HG03139 (cell line): ENCODE measurements around the gene POLR3H.
A peak's percentile ranks its signal among the peaks of the same experiment; 100 is the strongest.
"Not testable (repeated sequence)": the region's sequence is repeated elsewhere in the genome, so short reads cannot be mapped to it uniquely, and the experiment has no call there.

Experiments
- ATAC-seq: cut with Tn5 transposase; IDR thresholded peaks from one replicate; pipeline ENCODE4 v1.9.1; 2021; ENCODE audit not compliant: unreplicated experiment

POLR3H gene, protein sequence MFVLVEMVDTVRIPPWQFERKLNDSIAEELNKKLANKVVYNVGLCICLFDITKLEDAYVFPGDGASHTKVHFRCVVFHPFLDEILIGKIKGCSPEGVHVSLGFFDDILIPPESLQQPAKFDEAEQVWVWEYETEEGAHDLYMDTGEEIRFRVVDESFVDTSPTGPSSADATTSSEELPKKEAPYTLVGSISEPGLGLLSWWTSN

GRCh38 chr22:41543854-41544670, at the start of gene POLR3H:
POLR3H (minus strand) TSS chr22:41544470; CDS start chr22:41544101, 369 bp downstream.
- peak; percentile 95 for ATAC-seq

- not testable (repeated sequence) for ATAC-seq
Observed at GRCh38 chr22:41593336-41593960, 49.2 kb upstream of the POLR3H start.

DNA sequence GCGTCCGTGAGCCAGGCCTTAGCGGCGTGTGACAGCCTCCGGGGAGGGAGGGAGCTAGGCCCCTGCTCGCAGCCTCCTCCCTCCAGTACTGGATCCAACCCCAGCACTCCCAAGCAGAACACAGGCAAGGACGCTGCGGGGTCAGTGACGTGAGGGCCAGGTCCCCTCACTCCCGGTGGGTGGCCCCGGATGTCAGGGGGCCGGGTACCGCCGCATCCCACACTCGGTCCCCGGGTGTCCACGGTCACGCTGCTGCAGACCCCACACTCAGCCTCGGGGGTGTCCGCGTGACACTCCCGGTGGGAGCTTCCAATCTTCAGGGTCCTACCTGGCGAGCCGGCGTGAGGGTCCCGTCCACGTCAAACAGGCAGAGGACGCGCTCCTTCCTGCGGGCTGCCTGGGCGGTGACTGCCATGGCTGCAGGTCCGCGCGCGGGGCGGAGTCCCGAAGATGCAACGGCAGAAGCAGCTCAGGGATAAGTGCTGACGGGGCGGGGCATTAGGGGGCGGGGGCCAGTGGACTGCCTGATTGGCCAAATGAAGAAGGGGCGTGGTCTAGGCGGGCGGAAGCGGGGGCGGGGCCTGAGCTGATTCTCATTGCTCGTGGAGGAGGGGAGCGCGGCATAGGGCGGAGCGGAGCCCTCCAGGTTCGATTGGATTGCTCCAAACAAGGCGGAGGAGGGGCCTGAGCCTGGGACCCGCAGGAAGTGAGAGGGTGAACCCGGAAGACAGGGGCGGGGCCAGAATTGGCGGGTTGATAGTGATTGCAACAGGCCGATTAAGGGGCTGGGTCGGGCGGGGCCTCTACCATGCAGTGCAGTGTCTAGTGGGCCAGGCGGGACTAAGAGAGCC, 45.3 kb upstream of the POLR3H start, which contains the start of gene PMM1:
TSS of gene PMM1 (minus strand) at position 450 of the 851 bp plus-strand sequence. CDS start at position 415, 35 bp downstream.
- peak; percentile 92 for ATAC-seq

DNA sequence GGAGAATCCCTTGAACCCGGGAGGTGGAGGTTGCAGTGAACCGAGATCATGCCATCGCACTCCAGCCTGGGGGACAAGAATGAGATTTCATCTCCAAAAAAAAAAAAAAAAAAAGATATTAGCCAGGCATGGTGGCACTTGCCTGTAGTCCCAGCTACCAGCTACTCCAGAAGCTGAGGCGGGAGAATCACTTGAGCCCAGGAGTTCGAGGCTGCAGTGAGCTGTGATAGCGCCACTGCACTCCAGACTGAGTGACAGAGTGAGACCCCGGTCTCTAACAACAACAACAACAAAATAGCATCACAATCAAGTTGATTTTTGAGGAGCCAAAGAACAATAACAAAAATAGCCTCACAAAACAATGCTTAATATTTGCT, 43.1 kb upstream of the POLR3H start:
- ATAC-seq, result no peak

DNA sequence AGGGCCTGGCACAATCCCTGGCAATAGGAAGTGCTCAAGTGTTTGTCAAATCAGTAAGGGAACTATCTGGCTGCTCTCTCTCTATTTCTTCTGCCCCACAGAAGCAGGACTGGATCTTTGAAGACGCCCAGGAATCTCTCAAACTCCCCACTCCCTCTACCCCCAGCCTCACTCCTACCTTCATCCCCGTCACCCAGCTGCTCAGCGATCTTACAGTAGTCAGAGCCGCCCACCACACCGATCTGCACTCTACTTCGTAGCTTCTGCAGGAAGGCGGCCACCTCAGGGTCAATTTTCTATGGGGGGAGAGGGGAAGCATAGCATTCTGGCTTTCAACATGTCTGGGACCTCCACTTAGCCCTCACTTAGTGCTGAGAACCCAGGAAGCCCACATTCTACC, 41.6 kb upstream of the POLR3H start:
- ATAC-seq, result no peak

DNA sequence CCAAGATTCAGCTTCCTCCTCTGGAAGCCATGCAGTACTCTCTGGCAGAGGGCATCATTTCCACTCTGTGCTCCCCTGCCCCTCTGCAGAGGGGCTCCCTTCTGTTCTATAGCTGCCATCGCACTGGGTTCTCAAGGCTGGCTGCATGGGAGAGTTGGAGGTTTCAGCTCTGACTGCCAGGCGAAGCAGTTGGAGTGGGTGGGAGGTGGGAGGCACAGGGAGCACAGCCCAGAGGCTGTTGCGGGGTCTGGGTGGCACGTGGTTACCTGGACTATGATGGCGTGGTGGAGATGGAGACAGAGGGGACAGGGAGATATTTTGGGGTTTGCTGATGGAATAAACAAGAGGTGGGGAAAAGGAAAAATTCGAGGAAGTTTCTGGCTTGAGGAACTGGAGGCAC, 40.6 kb upstream of the POLR3H start:
- no peak for ATAC-seq

DNA sequence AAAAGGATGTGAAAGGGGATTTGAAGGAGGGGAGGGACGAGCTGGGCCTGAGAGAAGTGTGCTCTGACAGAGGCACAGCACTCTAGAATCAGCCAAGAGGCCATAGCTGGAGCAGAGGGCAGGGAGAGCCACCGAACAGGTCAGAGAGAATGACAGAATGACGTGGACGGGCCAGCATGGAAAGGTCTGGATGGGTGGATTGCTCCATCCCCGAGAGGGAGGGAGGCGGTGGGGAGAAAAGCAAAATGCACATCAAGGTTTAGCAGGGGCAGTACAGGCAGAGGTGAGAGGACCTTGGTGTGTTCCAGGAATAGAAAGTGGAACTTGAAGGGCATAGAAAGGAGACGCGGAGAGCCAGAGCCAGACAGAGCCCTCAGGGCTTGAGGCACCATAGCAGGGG, 38.4 kb upstream of the POLR3H start:
- no peak for ATAC-seq

GRCh38 chr22:41579997-41580355, 35.7 kb upstream of the POLR3H start:
- no peak for ATAC-seq

DNA sequence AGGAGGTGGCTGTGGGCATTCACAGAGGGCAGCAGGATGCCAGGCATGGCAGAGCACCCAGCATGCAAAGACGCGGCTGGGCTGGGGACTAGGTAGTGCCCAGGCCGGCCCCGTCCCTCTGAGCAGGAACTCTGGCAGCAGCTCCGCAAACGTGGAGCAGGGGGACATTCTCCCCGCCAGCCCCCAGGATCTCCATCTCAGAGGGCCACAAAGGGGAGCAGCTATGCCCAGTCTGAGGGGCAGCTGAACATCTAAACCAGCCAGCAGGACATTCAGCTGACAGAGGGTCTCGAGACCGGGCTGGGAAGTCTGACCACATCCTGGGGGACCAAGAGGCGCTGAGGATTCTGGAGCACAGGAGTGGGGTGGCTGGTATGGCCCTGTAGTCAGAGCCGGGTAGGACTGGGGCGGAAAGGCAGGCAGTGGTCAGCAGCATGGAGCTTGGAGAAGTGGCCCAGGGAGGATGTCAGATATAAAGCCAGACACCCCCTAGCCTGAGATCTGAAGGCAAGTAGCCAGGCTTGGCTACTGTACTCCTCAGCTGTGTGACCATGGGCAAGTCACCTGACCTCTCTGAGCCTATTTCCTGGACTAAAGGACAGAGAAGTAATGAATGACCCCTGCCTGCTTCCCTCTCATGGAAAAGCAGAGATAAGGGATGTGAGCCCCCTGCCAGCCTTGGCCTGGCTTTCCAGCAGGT, 35.2 kb upstream of the POLR3H start:
- ATAC-seq, result no peak

GRCh38 chr22:41578818-41579217, 34.5 kb upstream of the POLR3H start:
- no peak for ATAC-seq

- no peak for ATAC-seq
Observed at GRCh38 chr22:41578114-41578513, 33.8 kb upstream of the POLR3H start.

DNA sequence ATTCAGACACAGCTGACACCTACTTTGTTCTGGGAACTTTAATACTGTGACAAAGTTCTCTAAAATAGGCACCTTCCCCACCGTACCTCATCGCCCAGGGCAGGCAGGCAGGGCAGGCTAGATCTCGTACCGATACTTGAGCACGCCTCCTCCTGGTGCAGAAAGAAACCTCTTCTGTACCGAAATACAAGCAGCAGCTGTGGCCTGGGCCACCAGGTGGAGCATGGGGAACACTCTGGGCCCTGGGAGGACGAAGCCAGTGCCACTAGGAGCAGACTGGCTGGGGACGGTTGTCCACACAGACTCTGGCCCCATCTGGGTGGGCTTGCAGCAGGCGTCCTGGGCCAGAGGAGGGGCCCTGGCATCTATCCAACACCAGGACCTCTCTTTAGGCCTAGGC, 32.6 kb upstream of the POLR3H start:
- no peak for ATAC-seq

- no peak for ATAC-seq
Observed at GRCh38 chr22:41575533-41575932, 31.3 kb upstream of the POLR3H start.

DNA sequence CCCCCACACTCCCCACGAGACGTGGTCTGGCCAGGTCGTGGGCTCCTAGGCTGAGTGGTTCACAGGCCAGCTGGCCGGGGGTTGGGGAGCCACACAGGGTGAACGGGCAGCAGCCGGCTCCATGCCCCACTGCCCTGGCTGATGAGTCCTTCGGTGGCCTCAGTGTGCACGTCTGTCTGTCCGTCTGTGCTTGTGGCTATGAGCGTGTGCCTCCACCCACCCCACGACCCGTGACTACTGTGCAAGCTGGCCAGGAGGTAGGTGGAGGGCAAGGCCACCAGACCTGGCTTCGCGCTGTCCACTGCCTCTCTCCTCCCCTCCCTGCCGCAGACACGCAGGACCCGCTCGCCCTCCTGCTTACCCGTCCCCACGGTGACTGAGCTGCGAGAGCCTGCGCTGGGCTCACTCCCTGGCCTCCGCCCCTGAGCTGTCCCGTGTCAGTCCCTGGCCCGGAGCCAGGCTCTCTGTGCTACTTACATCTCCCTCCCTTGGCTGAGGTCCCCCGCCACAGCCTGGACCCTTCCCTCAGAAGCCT, 30.6 kb upstream of the POLR3H start:
- no peak for ATAC-seq

GRCh38 chr22:41573677-41574076, 29.4 kb upstream of the POLR3H start:
- ATAC-seq, result no peak

DNA sequence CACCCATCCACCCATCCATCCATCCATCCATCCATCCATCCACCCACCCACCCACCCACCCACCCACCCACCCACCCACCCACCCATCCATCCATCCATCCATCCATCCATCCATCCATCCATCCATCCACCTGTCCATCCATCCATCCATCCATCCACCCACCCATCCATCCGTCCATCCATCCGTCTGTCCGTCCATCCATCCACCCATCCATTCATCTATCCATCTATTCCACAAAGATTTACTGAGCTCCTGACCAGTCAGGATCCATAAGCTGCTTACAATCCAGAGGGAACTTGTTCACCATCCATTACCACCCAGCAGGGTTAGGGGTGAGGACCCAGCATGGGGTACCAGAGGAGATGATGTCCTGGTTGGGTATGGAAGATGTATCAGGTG, 28.0 kb upstream of the POLR3H start:
- not testable (repeated sequence) for ATAC-seq

DNA sequence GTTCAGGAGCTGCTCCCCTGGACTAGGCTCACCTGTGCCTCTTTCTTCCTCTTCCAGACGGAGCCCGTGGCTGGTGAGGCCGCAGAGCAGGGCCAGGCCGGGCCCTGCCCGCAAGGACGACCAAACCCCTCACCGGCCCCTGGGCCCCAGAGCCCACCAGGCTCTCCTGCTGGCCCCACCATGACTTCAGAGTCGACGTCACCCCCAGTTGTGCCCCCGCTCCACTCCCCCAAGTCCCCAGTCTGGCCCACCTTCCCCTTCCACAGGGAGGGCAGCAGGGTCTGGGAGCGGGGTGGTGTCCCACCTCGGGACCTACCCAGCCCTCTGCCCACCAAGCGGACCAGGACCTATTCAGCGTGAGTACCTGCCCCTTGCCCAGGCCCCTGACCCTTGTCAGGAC, 27.5 kb upstream of the POLR3H start:
- ATAC-seq, result no peak

DNA sequence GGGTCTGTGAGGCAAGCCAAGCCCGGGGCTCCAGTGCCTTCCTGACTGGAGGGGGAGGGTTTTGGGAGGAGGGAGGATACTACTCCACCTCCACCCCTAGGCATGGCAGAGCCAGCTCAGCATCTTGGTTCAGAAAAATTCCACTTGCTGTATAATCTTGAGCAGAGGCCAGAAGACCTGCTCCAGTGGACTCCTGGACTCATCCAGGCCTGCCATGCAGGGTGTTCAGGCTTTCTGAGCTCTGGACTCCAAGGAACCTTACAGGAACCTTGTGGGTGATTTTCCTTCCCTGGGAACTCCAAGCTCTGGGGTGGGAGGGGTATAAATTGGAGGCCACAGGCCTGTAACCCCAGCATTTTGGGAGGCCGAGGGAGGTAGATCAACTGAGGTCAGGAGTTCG, 26.0 kb upstream of the POLR3H start:
- no peak for ATAC-seq

DNA sequence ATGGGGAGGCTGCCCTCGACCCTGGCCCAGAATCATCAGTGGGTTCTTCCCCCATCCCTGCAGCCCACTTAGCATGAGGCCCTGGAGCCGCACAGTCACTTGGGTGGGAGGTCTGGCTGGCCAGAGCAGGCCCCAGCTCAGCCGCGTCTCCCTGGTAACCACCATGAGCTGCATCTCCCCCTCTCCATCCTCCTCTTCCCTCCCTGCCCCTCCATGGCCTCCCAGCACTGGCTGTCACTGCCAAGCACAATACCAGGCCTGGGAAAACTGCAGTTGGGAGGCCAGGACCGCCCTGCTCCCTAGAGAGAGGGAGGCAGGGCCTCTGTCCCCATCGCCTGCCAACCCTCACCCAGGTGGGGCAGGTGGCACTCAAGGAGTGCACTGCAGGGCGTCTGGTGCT, 24.5 kb upstream of the POLR3H start:
- ATAC-seq, result no peak

DNA sequence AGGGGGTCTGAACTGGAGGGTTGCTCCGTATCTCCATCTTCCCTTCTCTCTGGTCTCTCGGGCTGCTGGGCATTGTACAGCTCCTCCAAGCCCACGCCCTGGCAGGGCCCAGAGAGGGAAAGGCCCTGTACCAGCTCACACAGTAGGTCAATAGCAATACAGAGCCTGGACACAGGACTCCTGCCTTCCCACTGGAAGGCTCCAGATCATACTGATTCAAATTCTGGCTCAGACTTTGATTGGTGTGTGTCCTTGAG, 23.2 kb upstream of the POLR3H start:
- ATAC-seq, result no peak
